Body of pancreas (tissue), 4 donors: ENCODE results near the gene FBXO38. TPM values are rescaled to one million over a fixed set of nuclear protein-coding genes. Genes with fewer than 3 reads are reported as not detected.
A peak's percentile ranks its signal among the peaks of the same experiment; 100 is the strongest.

Experiments used
- ATAC-seq: fragments of 150-250 bp; one replicate; pipeline ENCODE4 v1.9.1; 2016
- DNase-seq, 4 donors: peaks; one replicate each; pipeline ENCODE4 v3.0.0-alpha.2; 2019
- H3K27ac ChIP-seq, 4 donors: fragments of 200-600 bp; sonication (generic); 1 replicate in 3 of 4; 2 replicates in 1 of 4; pipeline versions ENCODE4 v1.5.1 to v1.6.1; 2016 to 2019; ENCODE audit warnings: mild to moderate bottlenecking in 1 of 4, mixed read lengths in 1 of 4, moderate library complexity in 1 of 4
- H3K27me3 ChIP-seq, 2 donors: fragments of 200-600 bp; sonication (generic); one replicate each; pipeline ENCODE4 v1.6.0; 2016; ENCODE audit warnings: mild to moderate bottlenecking in 1 of 2
- H3K36me3 ChIP-seq, 2 donors: fragments of 200-600 bp; sonication (generic); replicated peaks in 1 of 2; 2 replicates each; pipeline ENCODE4 v1.5.1; 2016; ENCODE audit warnings: low read depth in 2 of 2; ENCODE audit not compliant: insufficient read depth in 1 of 2
- H3K4me1 ChIP-seq: fragments of 200-600 bp; sonication (generic); one replicate; pipeline ENCODE4 v1.6.0; 2016
- H3K4me3 ChIP-seq, 2 donors: fragments of 200-600 bp; sonication (generic); 1 replicate in 1 of 2; 2 replicates in 1 of 2; pipeline ENCODE4 v1.5.1; 2016 to 2019
- H3K9me3 ChIP-seq, 3 donors: fragments of 200-600 bp; sonication (generic); 1 replicate in 2 of 3; 2 replicates in 1 of 3; pipeline ENCODE4 v1.5.1; 2016
- POLR2A ChIP-seq, 3 donors: fragments of 450-650 bp; IDR thresholded peaks; one replicate each; pipeline ENCODE4 v1.6.1; 2016; ENCODE audit warnings: antibody characterized with exemption in 3 of 3, mild to moderate bottlenecking in 2 of 3
- WGBS, 2 donors: methylation state at CpG; one replicate each; pipeline ENCODE4 v1.1.5; 2017; 5-methylcytosine and 5-hydroxymethylcytosine counted together
- intact Hi-C: fragments of 100-400 bp; cut with DNase I; formaldehyde crosslinking; loops from one replicate; pipeline ENCODE4 v1.15.1; 2023
- total RNA-seq, 2 donors: library from RNA; depleted of rRNA; stranded (reverse); fragments of >200 nt; gene quantifications; one replicate each; pipeline ENCODE4 v1.1.0, GENCODE V29; 2016
- TF ChIP-seq, protein P1 (sequence below), 7 experiments: fragments of 450-650 bp in 4 of 7; fragments of 200-600 bp in 3 of 7; sonication (generic) in 3 of 7; IDR thresholded peaks; one replicate each; pipeline ENCODE4 v1.5.1; 2016 to 2019; ENCODE audit warnings: antibody characterized with exemption in 7 of 7

Gene FBXO38
- total RNA-seq, 2 donors from 2014 or later: 37.9 to 45.7 TPM

DNA sequence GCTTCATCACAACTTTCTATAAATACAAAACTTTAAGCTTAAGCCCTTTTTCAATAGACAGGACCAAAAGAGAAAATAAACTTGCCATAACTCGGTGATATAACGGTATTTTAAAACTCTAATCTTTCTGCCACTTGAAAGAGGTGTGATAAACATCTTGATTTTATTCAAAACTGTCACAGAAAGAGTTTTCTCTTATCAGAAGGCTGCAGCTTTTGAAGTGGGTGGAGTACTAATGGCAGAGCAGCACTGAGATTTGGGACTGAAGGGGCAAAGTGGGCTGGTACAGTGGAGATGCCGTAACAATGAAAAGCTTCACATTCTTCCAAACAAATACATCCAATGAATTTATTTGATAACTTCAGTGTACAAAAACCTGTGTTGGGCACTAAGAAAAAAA is 92.5 kb downstream of the FBXO38 start:
- no peak overlapping the region for H3K27ac ChIP-seq
- TF ChIP-seq POLR2A (IDR thresholded peaks at IDR 0.05): no peak
- TF ChIP-seq, protein P1, sequence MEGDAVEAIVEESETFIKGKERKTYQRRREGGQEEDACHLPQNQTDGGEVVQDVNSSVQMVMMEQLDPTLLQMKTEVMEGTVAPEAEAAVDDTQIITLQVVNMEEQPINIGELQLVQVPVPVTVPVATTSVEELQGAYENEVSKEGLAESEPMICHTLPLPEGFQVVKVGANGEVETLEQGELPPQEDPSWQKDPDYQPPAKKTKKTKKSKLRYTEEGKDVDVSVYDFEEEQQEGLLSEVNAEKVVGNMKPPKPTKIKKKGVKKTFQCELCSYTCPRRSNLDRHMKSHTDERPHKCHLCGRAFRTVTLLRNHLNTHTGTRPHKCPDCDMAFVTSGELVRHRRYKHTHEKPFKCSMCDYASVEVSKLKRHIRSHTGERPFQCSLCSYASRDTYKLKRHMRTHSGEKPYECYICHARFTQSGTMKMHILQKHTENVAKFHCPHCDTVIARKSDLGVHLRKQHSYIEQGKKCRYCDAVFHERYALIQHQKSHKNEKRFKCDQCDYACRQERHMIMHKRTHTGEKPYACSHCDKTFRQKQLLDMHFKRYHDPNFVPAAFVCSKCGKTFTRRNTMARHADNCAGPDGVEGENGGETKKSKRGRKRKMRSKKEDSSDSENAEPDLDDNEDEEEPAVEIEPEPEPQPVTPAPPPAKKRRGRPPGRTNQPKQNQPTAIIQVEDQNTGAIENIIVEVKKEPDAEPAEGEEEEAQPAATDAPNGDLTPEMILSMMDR (IDR thresholded peaks at IDR 0.05): no peak
- no peaks in the 10 kb centered on the region for H3K9me3 ChIP-seq
- no peaks in the 10 kb centered on the region for H3K36me3 ChIP-seq
- WGBS, 2 donors: 70 to 82% methylated on average over 3 of the region's 3 CpGs
- H3K4me1 ChIP-seq: no peaks in the 10 kb centered on the region
- intact Hi-C loops: no loop called here
- DNase-seq (no peak), ATAC-seq (no peak)
- H3K4me3 ChIP-seq: no peak overlapping the region
- no peaks in the 10 kb centered on the region for H3K27me3 ChIP-seq

GRCh38 chr5:148477429-148477828 is 93.7 kb downstream of the FBXO38 start:
- Histone ChIP-seq H3K9me3 (no peaks in the 10 kb centered on the region), H3K4me1 (no peaks in the 10 kb centered on the region), H3K4me3 (no peak overlapping the region), H3K27ac (no peak overlapping the region), H3K36me3 (no peaks in the 10 kb centered on the region), H3K27me3 (no peaks in the 10 kb centered on the region)
- TF ChIP-seq, protein P1 (IDR thresholded peaks at IDR 0.05): no peak
- no peak for TF ChIP-seq POLR2A (IDR thresholded peaks at IDR 0.05)
- 60 to 72% methylated on average over 3 of the region's 3 CpGs for WGBS, 2 donors
- intact Hi-C loops: no loop called here
- ATAC-seq (no peak), DNase-seq (no peak)

GRCh38 chr5:148482196-148482595 is 98.4 kb downstream of the FBXO38 start:
- Histone ChIP-seq H3K4me3 (no peak overlapping the region), H3K36me3 (no peaks in the 10 kb centered on the region), H3K4me1 (no peaks in the 10 kb centered on the region), H3K27me3 (no peaks in the 10 kb centered on the region), H3K27ac (no peak overlapping the region), H3K9me3 (no peaks in the 10 kb centered on the region)
- no peak for TF ChIP-seq POLR2A (IDR thresholded peaks at IDR 0.05)
- TF ChIP-seq, protein P1 (IDR thresholded peaks at IDR 0.05): no peak
- DNase-seq: no peak
- intact Hi-C loops: no loop called here
- WGBS, 2 donors: 52 to 59% methylated on average over 7 of the region's 7 CpGs
- no peak for ATAC-seq

- TF ChIP-seq POLR2A (IDR thresholded peaks at IDR 0.05): no peak
- TF ChIP-seq, protein P1 (IDR thresholded peaks at IDR 0.05): peak; percentile 64 to 89 (median 77)
- 29 to 35% methylated on average over 20 to 22 of the region's 22 CpGs for WGBS, 2 donors
- ATAC-seq (peak; percentile 75), DNase-seq (peak; percentile 64 to 75 (median 70))
- no peak overlapping the region for H3K27ac ChIP-seq
- no peaks in the 10 kb centered on the region for H3K4me1 ChIP-seq
- no peaks in the 10 kb centered on the region for H3K36me3 ChIP-seq
- intact Hi-C loops: no loop called here
- no peaks in the 10 kb centered on the region for H3K27me3 ChIP-seq
- no peaks in the 10 kb centered on the region for H3K9me3 ChIP-seq
- H3K4me3 ChIP-seq: no peak overlapping the region
These were observed 99.1 kb downstream of the FBXO38 start for GRCh38 chr5:148482697-148483462.

GRCh38 chr5:148483750-148484149 is 100.0 kb downstream of the FBXO38 start:
- no peak for ATAC-seq
- intact Hi-C loops: no loop called here
- Histone ChIP-seq H3K9me3 (no peaks in the 10 kb centered on the region), H3K36me3 (no peaks in the 10 kb centered on the region), H3K4me3 (no peak overlapping the region), H3K27me3 (no peaks in the 10 kb centered on the region), H3K4me1 (no peaks in the 10 kb centered on the region), H3K27ac (no peak overlapping the region)
- DNase-seq: no peak
- TF ChIP-seq POLR2A (IDR thresholded peaks at IDR 0.05): no peak
- TF ChIP-seq, protein P1 (IDR thresholded peaks at IDR 0.05): no peak
- WGBS, 2 donors: 74 to 84% methylated on average over 3 of the region's 3 CpGs
